ENCODE results near the gene ANKS1B. TPM values are rescaled to one million over a fixed set of nuclear protein-coding genes. Genes with fewer than 3 reads are reported as not detected.

The ANKS1B gene
- total RNA-seq, 1 experiment from 2014 or later = 9.7 TPM

DNA sequence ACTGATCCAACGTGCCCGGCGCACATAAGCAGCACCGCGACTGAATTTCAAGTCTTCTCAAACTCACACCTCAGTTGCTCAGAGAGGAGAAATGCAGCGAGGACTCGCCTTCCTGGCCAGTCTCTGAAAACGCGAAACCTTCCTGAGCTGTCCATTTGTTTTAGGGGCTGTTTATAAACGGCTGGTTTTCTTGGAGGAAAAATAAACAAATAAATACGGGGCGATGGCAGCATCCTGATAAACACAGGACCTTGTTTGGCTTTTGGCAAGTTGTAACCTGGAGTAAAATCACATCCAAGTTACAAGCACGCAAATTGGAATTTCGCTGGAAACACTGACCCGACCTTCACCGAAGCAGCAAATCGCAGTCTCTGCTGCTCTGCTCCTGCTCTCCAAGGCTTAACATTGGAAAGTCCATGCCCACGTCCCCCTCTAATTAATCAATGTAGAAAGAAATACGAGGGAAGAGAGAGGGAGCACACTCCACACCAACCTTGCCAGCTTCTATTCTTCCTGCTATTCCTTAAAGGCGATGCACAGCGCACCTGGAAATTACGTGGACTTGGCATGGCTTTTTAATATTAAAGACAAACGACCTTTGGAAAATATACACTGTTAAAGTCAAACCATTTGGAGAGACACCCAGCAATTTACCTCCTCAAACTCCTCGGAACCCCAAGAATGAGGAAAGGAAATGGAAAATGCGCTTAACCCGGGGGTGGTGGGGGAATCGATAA lies 1090.9 kb downstream of the ANKS1B start:
- intact Hi-C loops (cut with micrococcal nuclease; ENCODE audit: unreplicated experiment) (no loop called here), in situ Hi-C loops (cut with HindIII; ENCODE audit: low pct_unique_long_range_greater_than_20kb, low sequenced_read_pairs) (no loop called here)
- no peak overlapping the region for H3K27ac ChIP-seq (ENCODE audit: low read length)
- H3K36me3 ChIP-seq (ENCODE audit: control insufficient read depth, insufficient read depth, low read length) = no peaks in the 10 kb centered on the region
- TF ChIP-seq TCF7L2 (IDR thresholded peaks at IDR 0.05; ENCODE audit: low read depth, low read length) (no peak), POLR2AphosphoS5 (IDR thresholded peaks at IDR 0.05; ENCODE audit: low read depth, low read length) (no peak), REST (IDR thresholded peaks at IDR 0.05; ENCODE audit: insufficient read depth in 1 of 2, low read depth in 2 of 2, low read length in 1 of 2) (no peak), SIN3A (IDR thresholded peaks at IDR 0.05; ENCODE audit: borderline replicate concordance, insufficient read depth, low read depth, low read length) (no peak)
- TF ChIP-seq, protein P1, sequence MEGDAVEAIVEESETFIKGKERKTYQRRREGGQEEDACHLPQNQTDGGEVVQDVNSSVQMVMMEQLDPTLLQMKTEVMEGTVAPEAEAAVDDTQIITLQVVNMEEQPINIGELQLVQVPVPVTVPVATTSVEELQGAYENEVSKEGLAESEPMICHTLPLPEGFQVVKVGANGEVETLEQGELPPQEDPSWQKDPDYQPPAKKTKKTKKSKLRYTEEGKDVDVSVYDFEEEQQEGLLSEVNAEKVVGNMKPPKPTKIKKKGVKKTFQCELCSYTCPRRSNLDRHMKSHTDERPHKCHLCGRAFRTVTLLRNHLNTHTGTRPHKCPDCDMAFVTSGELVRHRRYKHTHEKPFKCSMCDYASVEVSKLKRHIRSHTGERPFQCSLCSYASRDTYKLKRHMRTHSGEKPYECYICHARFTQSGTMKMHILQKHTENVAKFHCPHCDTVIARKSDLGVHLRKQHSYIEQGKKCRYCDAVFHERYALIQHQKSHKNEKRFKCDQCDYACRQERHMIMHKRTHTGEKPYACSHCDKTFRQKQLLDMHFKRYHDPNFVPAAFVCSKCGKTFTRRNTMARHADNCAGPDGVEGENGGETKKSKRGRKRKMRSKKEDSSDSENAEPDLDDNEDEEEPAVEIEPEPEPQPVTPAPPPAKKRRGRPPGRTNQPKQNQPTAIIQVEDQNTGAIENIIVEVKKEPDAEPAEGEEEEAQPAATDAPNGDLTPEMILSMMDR (IDR thresholded peaks at IDR 0.05) = no peak
- DNase-seq (ENCODE audit: low read depth, low spot score) (no peak), ATAC-seq (0 out of 2 replicates have a peak, but pooled peaks have one; percentile 45)
- CTCF ChIA-PET = no interaction called here
- H3K4me1 ChIP-seq (ENCODE audit: control insufficient read depth, insufficient read depth, low read length) = no peaks in the 10 kb centered on the region
- H3K9me3 ChIP-seq (ENCODE audit: control insufficient read depth, insufficient read depth, low read depth, low read length) = no peaks in the 10 kb centered on the region
- peaks cover 22% of the 10 kb centered on the region for H3K27me3 ChIP-seq (ENCODE audit: control insufficient read depth, insufficient read depth, low read length)
- H3K4me3 ChIP-seq (ENCODE audit: low read depth in 2 of 2, low read length in 2 of 2) = no peak overlapping the region
- POLR2A ChIA-PET = no interaction called here
- BruUV-seq (replicated peaks) = no TSS peak

GRCh38 chr12:98893126-98893674 lies 1091.5 kb downstream of the ANKS1B start:
- TF ChIP-seq, protein P1 (IDR thresholded peaks at IDR 0.05) = no peak
- no peak for TF ChIP-seq SIN3A (IDR thresholded peaks at IDR 0.05; ENCODE audit: borderline replicate concordance, insufficient read depth, low read depth, low read length)
- TF ChIP-seq REST (IDR thresholded peaks at IDR 0.05; ENCODE audit: insufficient read depth in 1 of 2, low read depth in 2 of 2, low read length in 1 of 2) = no peak
- TF ChIP-seq POLR2AphosphoS5 (IDR thresholded peaks at IDR 0.05; ENCODE audit: low read depth, low read length) = no peak
- TF ChIP-seq TCF7L2 (IDR thresholded peaks at IDR 0.05; ENCODE audit: low read depth, low read length) = no peak
- ATAC-seq (no peak), DNase-seq (ENCODE audit: low read depth, low spot score) (no peak)
- intact Hi-C loops (cut with micrococcal nuclease; ENCODE audit: unreplicated experiment) (no loop called here), in situ Hi-C loops (cut with HindIII; ENCODE audit: low pct_unique_long_range_greater_than_20kb, low sequenced_read_pairs) (no loop called here)
- no peak overlapping the region for H3K27ac ChIP-seq (ENCODE audit: low read length)
- H3K4me1 ChIP-seq (ENCODE audit: control insufficient read depth, insufficient read depth, low read length) = no peaks in the 10 kb centered on the region
- POLR2A ChIA-PET = no interaction called here
- H3K9me3 ChIP-seq (ENCODE audit: control insufficient read depth, insufficient read depth, low read depth, low read length) = no peaks in the 10 kb centered on the region
- H3K36me3 ChIP-seq (ENCODE audit: control insufficient read depth, insufficient read depth, low read length) = no peaks in the 10 kb centered on the region
- no TSS peak for BruUV-seq (replicated peaks)
- peaks cover 22% of the 10 kb centered on the region for H3K27me3 ChIP-seq (ENCODE audit: control insufficient read depth, insufficient read depth, low read length)
- CTCF ChIA-PET = interaction anchor here (0.5 kb wide), 1 partner anchor 725 kb away, joined by 4 read pairs; no protein-coding TSS in a partner anchor
- H3K4me3 ChIP-seq (ENCODE audit: low read depth in 2 of 2, low read length in 2 of 2) = no peak overlapping the region
